Tibial nerve (tissue), 4 donors: ENCODE data around the gene GNB2.

ENCODE experiments used
- CTCF ChIP-seq, 5 experiments: fragments of 200-600 bp in 3 of 5; fragments of 450-650 bp in 2 of 5; sonication (generic) in 3 of 5; IDR thresholded peaks; one replicate each; pipeline ENCODE4 v1.5.1; 2016 to 2019; ENCODE audit warnings: antibody characterized with exemption in 5 of 5, mild to moderate bottlenecking in 3 of 5, moderate library complexity in 2 of 5
- EP300 ChIP-seq, 2 donors: sonication (generic); formaldehyde crosslinking; IDR thresholded peaks; one replicate each; pipeline ENCODE4 v1.6.1; 2017; ENCODE audit warnings: antibody characterized with exemption in 2 of 2, mild to moderate bottlenecking in 1 of 2
- POLR2A ChIP-seq, 2 donors: fragments of 450-650 bp; IDR thresholded peaks; one replicate each; pipeline ENCODE4 v1.6.1; 2017; ENCODE audit warnings: antibody characterized with exemption in 2 of 2, mild to moderate bottlenecking in 2 of 2, moderate library complexity in 2 of 2

- TF ChIP-seq CTCF (IDR thresholded peaks at IDR 0.05) (no peak), POLR2A (IDR thresholded peaks at IDR 0.05) (no peak), EP300 (IDR thresholded peaks at IDR 0.05) (no peak)
Observed at GRCh38 chr7:100719523-100720278, 46.2 kb downstream of the GNB2 start.
